GM21381 (cell line): ENCODE data around the gene LYVE1.
"Not testable (repeated sequence)": the region's sequence is repeated elsewhere in the genome, so short reads cannot be mapped to it uniquely, and the experiment has no call there.

Experiments used
- ATAC-seq: cut with Tn5 transposase; IDR thresholded peaks from one replicate; pipeline ENCODE4 v1.9.1; 2021; ENCODE audit warnings: mild to moderate bottlenecking, moderate library complexity; ENCODE audit not compliant: unreplicated experiment

Gene LYVE1

GRCh38 chr11:10568486-10568941 is at the start of gene LYVE1:
LYVE1 (minus strand) TSS chr11:10568665; CDS start chr11:10568532, 133 bp downstream.
- ATAC-seq, result no peak

- ATAC-seq, result no peak
Measured at GRCh38 chr11:10617551-10617950, 49.1 kb upstream of the LYVE1 start.

DNA sequence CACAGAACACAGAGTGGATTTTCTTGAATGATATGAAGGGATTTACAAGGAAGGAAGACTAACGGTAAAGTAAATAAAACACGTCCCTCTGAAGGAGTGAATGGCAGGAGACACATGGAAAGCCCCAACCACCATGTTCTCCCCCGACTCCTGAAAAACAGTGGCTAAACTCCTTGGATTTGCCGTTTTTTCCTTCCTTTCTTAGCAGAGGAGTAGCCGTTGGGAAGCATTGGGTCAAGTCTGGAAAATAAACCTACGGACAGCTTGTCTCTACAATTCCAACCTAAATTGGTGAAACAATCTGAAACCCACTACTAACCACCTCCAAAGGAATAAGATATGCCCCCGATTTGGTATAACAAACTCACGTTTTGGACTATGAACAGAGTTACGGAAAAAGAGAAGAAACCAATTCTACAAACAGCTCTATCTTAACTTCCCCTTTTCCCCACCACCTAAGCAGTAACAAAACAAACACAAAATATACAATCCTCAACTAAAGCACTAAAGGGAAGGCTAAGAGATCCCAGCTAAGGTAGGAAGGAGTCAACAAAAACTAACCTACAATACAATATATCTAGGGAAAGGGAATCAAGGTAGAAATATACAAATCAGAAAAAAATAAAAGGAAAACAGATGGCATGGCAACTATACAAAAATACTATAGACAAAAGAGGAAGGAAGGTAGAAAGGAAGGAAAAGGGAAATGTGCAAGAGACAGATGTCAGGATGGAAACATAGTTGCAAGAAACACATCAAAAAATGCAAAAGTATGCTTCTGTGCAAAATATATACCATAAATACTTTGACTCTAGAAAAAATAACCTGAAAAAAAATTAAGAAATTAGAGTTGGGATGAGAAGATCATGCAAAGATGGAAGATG is 43.8 kb upstream of the LYVE1 start:
- no peak for ATAC-seq

GRCh38 chr11:10609636-10610035 is 41.2 kb upstream of the LYVE1 start:
- ATAC-seq, result no peak

GRCh38 chr11:10608584-10608983 is 40.1 kb upstream of the LYVE1 start:
- ATAC-seq, result no peak

- ATAC-seq, result no peak
Measured at GRCh38 chr11:10607462-10608132, 39.1 kb upstream of the LYVE1 start.

GRCh38 chr11:10606536-10607208 is 38.2 kb upstream of the LYVE1 start:
- no peak for ATAC-seq

- ATAC-seq, result no peak
Measured at GRCh38 chr11:10605941-10606381, 37.5 kb upstream of the LYVE1 start.

DNA sequence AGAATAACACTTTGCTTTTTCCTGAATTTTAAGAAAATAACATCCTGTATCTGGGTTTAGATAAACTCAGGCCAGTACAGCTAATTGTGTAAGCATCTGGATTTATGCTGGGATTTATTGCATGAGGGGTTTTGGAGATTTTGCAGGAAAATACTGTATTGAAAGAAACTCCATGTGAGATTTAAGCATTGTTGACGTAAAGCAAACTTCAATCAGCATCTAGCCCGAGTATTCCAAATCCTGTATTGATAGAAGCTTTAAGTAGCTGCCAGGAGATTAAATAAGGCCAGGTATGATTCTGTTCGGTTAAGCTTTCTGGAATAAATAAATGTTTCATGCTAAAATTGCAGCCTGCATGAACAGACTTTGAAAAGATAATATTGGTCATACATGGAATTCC is 36.3 kb upstream of the LYVE1 start:
- ATAC-seq, result no peak

DNA sequence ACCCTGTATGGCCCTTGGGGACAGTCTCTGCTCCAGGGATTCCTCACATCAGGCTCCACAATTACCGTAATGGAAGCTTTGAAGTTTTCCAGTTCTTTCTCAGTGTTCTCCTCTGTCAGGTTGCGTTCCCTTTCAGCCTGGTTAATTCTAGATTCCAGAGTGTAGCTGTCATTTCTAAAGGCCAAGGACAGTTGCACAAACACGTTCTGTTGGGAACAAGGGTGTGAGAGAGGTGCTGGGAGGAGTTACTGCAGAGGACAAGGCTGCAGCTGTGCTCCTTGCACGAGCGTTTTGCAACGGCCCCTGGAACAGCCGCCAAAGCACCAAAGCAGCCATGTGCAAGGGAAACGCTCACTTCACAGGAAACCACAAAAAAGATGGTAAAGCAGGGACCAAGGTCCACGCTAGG is 35.9 kb upstream of the LYVE1 start:
- ATAC-seq, result no peak

- no peak for ATAC-seq
Measured at GRCh38 chr11:10603721-10604297, 35.3 kb upstream of the LYVE1 start.

DNA sequence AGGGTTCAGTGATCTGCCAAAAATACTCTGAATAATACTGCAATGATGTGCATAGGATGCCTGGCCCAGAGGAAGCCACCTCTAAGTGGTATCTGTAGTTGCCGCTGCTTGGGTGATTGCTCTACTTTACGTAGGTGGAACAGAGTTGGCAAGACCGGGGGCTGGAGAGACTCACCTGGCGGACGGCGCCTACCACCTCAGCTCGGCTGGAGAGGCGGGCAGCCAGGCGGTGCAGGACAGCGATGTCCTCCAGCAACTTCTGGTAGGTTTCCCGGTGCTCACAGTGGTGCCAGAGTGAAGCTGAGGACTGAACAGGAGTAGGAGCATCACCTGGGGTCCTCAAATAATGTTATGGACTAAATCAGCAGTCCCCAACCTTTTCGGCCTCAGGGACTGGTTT is 34.5 kb upstream of the LYVE1 start:
- no peak for ATAC-seq

GRCh38 chr11:10602366-10602765 is 33.9 kb upstream of the LYVE1 start:
- ATAC-seq, result no peak

DNA sequence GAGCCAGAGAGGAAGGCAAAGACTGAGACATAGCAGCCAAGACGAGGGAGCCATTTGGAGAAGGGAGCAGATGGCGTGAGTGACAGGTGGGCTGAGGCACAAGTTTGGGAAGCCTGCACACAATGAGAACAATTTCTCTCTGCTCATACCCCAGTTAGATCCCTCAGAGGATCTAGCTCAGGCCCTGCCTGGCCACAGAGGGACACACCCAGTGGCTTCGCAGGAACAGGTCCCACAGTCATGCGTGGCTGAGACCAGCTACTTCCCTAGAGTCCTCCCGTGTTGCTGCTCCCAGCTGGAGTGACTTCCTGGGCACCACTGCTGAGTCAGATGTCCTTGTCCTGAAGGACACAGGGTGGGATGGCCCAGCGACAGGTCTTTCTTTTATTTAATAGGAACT is 33.4 kb upstream of the LYVE1 start:
- ATAC-seq, result no peak

GRCh38 chr11:10600570-10601248 is 32.2 kb upstream of the LYVE1 start:
- ATAC-seq, result no peak

- ATAC-seq, result no peak
Measured at GRCh38 chr11:10599388-10600175, 31.1 kb upstream of the LYVE1 start.

DNA sequence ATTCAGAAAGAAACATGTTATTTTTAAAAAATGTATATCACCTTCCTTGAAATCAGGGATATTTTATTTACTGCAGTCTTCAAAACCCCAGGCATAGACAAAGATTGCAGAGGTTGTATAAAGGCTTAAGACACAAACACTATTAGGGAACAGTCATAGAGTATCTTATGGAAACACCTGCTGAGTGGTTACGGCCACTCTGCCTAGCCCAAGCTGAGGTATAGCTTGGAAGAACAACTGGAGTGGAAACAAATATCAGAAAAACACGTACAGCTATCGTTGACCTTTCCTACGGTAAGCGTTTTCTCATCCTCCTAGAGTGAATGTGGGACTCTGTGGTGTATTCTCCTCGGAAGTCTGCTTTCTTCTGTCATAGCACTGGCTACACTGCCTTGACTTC is 30.4 kb upstream of the LYVE1 start:
- no peak for ATAC-seq

DNA sequence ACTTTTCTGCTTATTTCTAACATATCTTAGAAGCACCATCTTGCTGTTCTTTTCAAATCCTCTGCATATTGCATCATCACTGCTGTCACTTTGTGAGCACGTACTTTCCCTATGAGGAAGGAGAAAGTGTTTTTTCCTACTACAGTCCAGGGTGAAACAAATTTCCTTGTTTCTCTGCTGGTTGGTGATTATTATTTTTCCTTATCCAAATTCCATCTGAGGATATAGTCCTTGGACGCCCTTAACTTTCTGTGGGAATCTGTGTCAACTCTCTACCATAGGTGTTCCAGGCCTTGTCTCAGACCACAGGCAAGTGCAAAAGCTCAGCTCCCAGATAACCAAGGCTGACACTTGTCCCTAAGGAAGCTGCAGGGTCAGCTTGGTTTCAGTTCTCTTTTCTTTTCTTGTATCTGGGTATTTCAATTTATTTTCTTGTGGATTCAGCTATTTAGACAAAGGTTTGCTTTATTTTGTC is 29.4 kb upstream of the LYVE1 start:
- no peak for ATAC-seq

GRCh38 chr11:10595840-10596239 is 27.4 kb upstream of the LYVE1 start:
- ATAC-seq, result not testable (repeated sequence)

GRCh38 chr11:10594407-10594806 is 25.9 kb upstream of the LYVE1 start:
- ATAC-seq, result no peak
